HTR-8/SVneo (cell line): Measurements from ENCODE around the gene PKNOX1.
"Not testable (repeated sequence)": the region's sequence is repeated elsewhere in the genome, so short reads cannot be mapped to it uniquely, and the experiment has no call there.

Experiments
- DNase-seq: peaks from one replicate; pipeline ENCODE4 v3.0.0; 2011; ENCODE audit warnings: low spot score, mixed read lengths; ENCODE audit not compliant: insufficient read length
- FAIRE-seq: peaks from 2 replicates; lab custom pipeline; 2011; peaks lifted over from hg19 to GRCh38; lab: Jason Lieb, UNC

PKNOX1 gene

GRCh38 chr21:43082587-43083300 is 108.4 kb downstream of the PKNOX1 start:
- DNase-seq, FAIRE-seq: not testable (repeated sequence)
